CD8-positive, alpha-beta memory T cell (primary cell): Measurements from ENCODE around the gene RFTN2. TPM values are rescaled to one million over a fixed set of nuclear protein-coding genes. Genes with fewer than 3 reads are reported as not detected.
"Not testable (repeated sequence)": the region's sequence is repeated elsewhere in the genome, so short reads cannot be mapped to it uniquely, and the experiment has no call there.

Experiments
- CTCF ChIA-PET: fragments of 350-600 bp; sonication (Branson Sonifier 250); formaldehyde crosslinking; loops from one replicate; lab custom pipeline; 2021; ENCODE audit warnings: antibody characterized with exemption; lab: Charles Lee
- POLR2A ChIA-PET: fragments of 350-600 bp; sonication (Branson Sonifier 250); formaldehyde crosslinking; loops from one replicate; lab custom pipeline; 2021; ENCODE audit warnings: antibody characterized with exemption; lab: Charles Lee
- DNase-seq, 5 donors: peaks; one replicate each; pipeline versions ENCODE4 v3.0.0 to v3.0.0-alpha.2; 2020 to 2022; ENCODE audit warnings: mixed read lengths in 1 of 5
- H3K27ac ChIP-seq: one replicate; pipeline ENCODE4 v1.7.0; 2013; ENCODE audit warnings: low read depth, mild to moderate bottlenecking, low read length, moderate library complexity
- H3K27me3 ChIP-seq: 2 replicates; pipeline ENCODE4 v1.7.0; 2013; ENCODE audit warnings: low read length, mild to moderate bottlenecking; ENCODE audit not compliant: insufficient read depth, poor library complexity, severe bottlenecking
- H3K36me3 ChIP-seq: 2 replicates; pipeline ENCODE4 v1.7.0; 2013; ENCODE audit warnings: mild to moderate bottlenecking, low read length, moderate library complexity; ENCODE audit not compliant: insufficient read depth
- H3K4me1 ChIP-seq: 2 replicates; pipeline ENCODE4 v1.7.0; 2013; ENCODE audit warnings: mild to moderate bottlenecking, low read length, moderate library complexity; ENCODE audit not compliant: insufficient read depth
- H3K4me3 ChIP-seq: 2 replicates; pipeline ENCODE4 v1.7.0; 2013; ENCODE audit warnings: mild to moderate bottlenecking, low read length
- H3K9me3 ChIP-seq: 2 replicates; pipeline ENCODE4 v1.7.0; 2013; ENCODE audit warnings: mild to moderate bottlenecking, low read length
- H3K27ac Mint-ChIP-seq, 8 donors: one replicate each; pipeline ENCODE4 v1.8.0; 2020 to 2021; ENCODE audit warnings: mixed read lengths in 8 of 8, mild to moderate bottlenecking in 6 of 8, inconsistent platforms in 3 of 8, moderate library complexity in 3 of 8
- H3K27me3 Mint-ChIP-seq, 2 donors: one replicate each; pipeline ENCODE4 v1.8.0; 2020 to 2021; ENCODE audit warnings: mixed read lengths in 2 of 2, mild to moderate bottlenecking in 1 of 2, moderate library complexity in 1 of 2
- H3K36me3 Mint-ChIP-seq, 3 donors: one replicate each; pipeline ENCODE4 v1.8.0; 2020 to 2021; ENCODE audit warnings: mixed read lengths in 3 of 3, inconsistent platforms in 1 of 3, mild to moderate bottlenecking in 1 of 3
- H3K4me1 Mint-ChIP-seq, 3 donors: one replicate each; pipeline ENCODE4 v1.8.0; 2020 to 2021; ENCODE audit warnings: mixed read lengths in 3 of 3, inconsistent platforms in 1 of 3, mild to moderate bottlenecking in 1 of 3
- H3K4me3 Mint-ChIP-seq, 7 donors: one replicate each; pipeline ENCODE4 v1.8.0; 2020 to 2021; ENCODE audit warnings: mixed read lengths in 7 of 7, mild to moderate bottlenecking in 6 of 7, moderate library complexity in 4 of 7, inconsistent platforms in 2 of 7
- H3K9me3 Mint-ChIP-seq, 5 donors: one replicate each; pipeline ENCODE4 v1.8.0; 2020 to 2022; ENCODE audit warnings: mixed read lengths in 5 of 5, mild to moderate bottlenecking in 3 of 5, moderate library complexity in 2 of 5, inconsistent platforms in 1 of 5
- polyA plus RNA-seq: library from polyadenylated mRNA; unstranded; fragments of 300-500 nt; fragmentation: Illumina TruSeq; gene quantifications from one replicate; pipeline ENCODE4 v1.2.3, GENCODE V29; 2021
- total RNA-seq, 2 experiments: library from RNA; stranded (reverse); gene quantifications; one replicate each; pipeline ENCODE4 v1.2.3, GENCODE V29; 2021

RFTN2 gene
- total and polyA plus RNA-seq, 3 experiments from 2014 or later, result 0.06 to 0.09 TPM; not detected in 1

GRCh38 chr2:197556456-197556855 lies 118.9 kb downstream of the RFTN2 start:
- H3K9me3 ChIP-seq, result no peaks in the 10 kb centered on the region
- Mint-ChIP-seq H3K4me1 (peaks cover 0 to 8% (median 7%) of the 10 kb centered on the region in 3 donors), H3K36me3 (peaks cover 3 to 37% (median 9%) of the 10 kb centered on the region in 3 donors), H3K9me3 (no peaks in the 10 kb centered on the region), H3K27me3 (no peaks in the 10 kb centered on the region), H3K4me3 (no peak overlapping the region), H3K27ac (peak overlapping the region in 6 of 8 donors; percentile 22 to 84 (median 74))
- H3K36me3 ChIP-seq, result peaks cover 3% of the 10 kb centered on the region
- H3K4me1 ChIP-seq, result no peaks in the 10 kb centered on the region
- no peak for DNase-seq
- CTCF ChIA-PET, result no interaction called here
- POLR2A ChIA-PET, result no interaction called here
- no peak overlapping the region for H3K4me3 ChIP-seq
- H3K27me3 ChIP-seq, result no peaks in the 10 kb centered on the region
- no peak overlapping the region for H3K27ac ChIP-seq

GRCh38 chr2:197555467-197555866 lies 119.9 kb downstream of the RFTN2 start:
- no peaks in the 10 kb centered on the region for H3K9me3 Mint-ChIP-seq
- peaks cover 4% of the 10 kb centered on the region for H3K36me3 ChIP-seq
- H3K4me1 Mint-ChIP-seq, result peaks cover 0 to 8% (median 7%) of the 10 kb centered on the region in 3 donors

GRCh38 chr2:197551260-197551659 lies 124.1 kb downstream of the RFTN2 start:
- H3K27ac ChIP-seq, H3K27ac Mint-ChIP-seq, H3K27me3 Mint-ChIP-seq, DNase-seq, H3K4me1 ChIP-seq, H3K9me3 ChIP-seq, H3K4me3 Mint-ChIP-seq, CTCF ChIA-PET, H3K9me3 Mint-ChIP-seq, H3K4me3 ChIP-seq, H3K27me3 ChIP-seq, POLR2A ChIA-PET: not testable (repeated sequence)
- H3K4me1 Mint-ChIP-seq, result peaks cover under 1 to 16% (median 6%) of the 10 kb centered on the region in 3 donors
- H3K36me3 Mint-ChIP-seq, result peaks cover 6 to 71% (median 13%) of the 10 kb centered on the region in 3 donors
- H3K36me3 ChIP-seq, result peaks cover 19% of the 10 kb centered on the region

More at GRCh38 chr2:197555467-197555866, 119.9 kb downstream of the RFTN2 start:
- DNase-seq, result no peak
- Mint-ChIP-seq H3K36me3 (peaks cover 3 to 47% (median 9%) of the 10 kb centered on the region in 3 donors), H3K27me3 (no peaks in the 10 kb centered on the region), H3K4me3 (no peak overlapping the region), H3K27ac (peak overlapping the region in 3 of 8 donors; percentile 49 to 70 (median 66))
- H3K27ac ChIP-seq, result no peak overlapping the region
- POLR2A ChIA-PET, result no interaction called here
- CTCF ChIA-PET, result no interaction called here
- no peaks in the 10 kb centered on the region for H3K4me1 ChIP-seq
- no peak overlapping the region for H3K4me3 ChIP-seq
- H3K9me3 ChIP-seq, result no peaks in the 10 kb centered on the region
- no peaks in the 10 kb centered on the region for H3K27me3 ChIP-seq

GRCh38 chr2:197548582-197548981 lies 126.8 kb downstream of the RFTN2 start:
- CTCF ChIA-PET, result no interaction called here
- Mint-ChIP-seq H3K27ac (peak overlapping the region in 1 of 8 donors; percentile 85), H3K4me3 (no peak overlapping the region)

GRCh38 chr2:197547163-197547900 lies 128.1 kb downstream of the RFTN2 start:
- H3K4me3 Mint-ChIP-seq, result no peak overlapping the region

More at GRCh38 chr2:197548582-197548981, 126.8 kb downstream of the RFTN2 start:
- no peak overlapping the region for H3K27ac ChIP-seq
- H3K27me3 Mint-ChIP-seq, result no peaks in the 10 kb centered on the region
- no peak overlapping the region for H3K4me3 ChIP-seq
- no peaks in the 10 kb centered on the region for H3K27me3 ChIP-seq
- H3K36me3 Mint-ChIP-seq, result peaks cover 9 to 75% (median 12%) of the 10 kb centered on the region in 3 donors
- H3K9me3 ChIP-seq, result no peaks in the 10 kb centered on the region
- H3K4me1 Mint-ChIP-seq, result peaks cover under 1 to 16% (median 8%) of the 10 kb centered on the region in 3 donors
- no peak for DNase-seq
- H3K36me3 ChIP-seq, result peaks cover 19% of the 10 kb centered on the region
- POLR2A ChIA-PET, result interaction anchor here (0.6 kb wide), 1 partner anchor 118 kb away, joined by 3 read pairs; no protein-coding TSS in a partner anchor
- no peaks in the 10 kb centered on the region for H3K4me1 ChIP-seq
- no peaks in the 10 kb centered on the region for H3K9me3 Mint-ChIP-seq

GRCh38 chr2:197543206-197543605 lies 132.2 kb downstream of the RFTN2 start:
- Histone ChIP-seq H3K4me1 (no peaks in the 10 kb centered on the region), H3K27ac (no peak overlapping the region), H3K27me3 (no peaks in the 10 kb centered on the region), H3K9me3 (no peaks in the 10 kb centered on the region), H3K4me3 (no peak overlapping the region), H3K36me3 (peaks cover 15% of the 10 kb centered on the region)
- peaks cover 19 to 44% (median 24%) of the 10 kb centered on the region in 3 donors for H3K4me1 Mint-ChIP-seq
- peaks cover 13 to 73% (median 13%) of the 10 kb centered on the region in 3 donors for H3K36me3 Mint-ChIP-seq
- no peak for DNase-seq
- H3K4me3 Mint-ChIP-seq, result no peak overlapping the region
- POLR2A ChIA-PET, result no interaction called here
- H3K9me3 Mint-ChIP-seq, result no peaks in the 10 kb centered on the region
- no peak overlapping the region for H3K27ac Mint-ChIP-seq
- no peaks in the 10 kb centered on the region for H3K27me3 Mint-ChIP-seq
- CTCF ChIA-PET, result no interaction called here

More at GRCh38 chr2:197547163-197547900, 128.1 kb downstream of the RFTN2 start:
- Mint-ChIP-seq H3K4me1 (peaks cover 5 to 20% (median 8%) of the 10 kb centered on the region in 3 donors), H3K27ac (peak overlapping the region in 5 of 8 donors; percentile 26 to 75 (median 50)), H3K9me3 (no peaks in the 10 kb centered on the region), H3K36me3 (peaks cover 9 to 74% (median 18%) of the 10 kb centered on the region in 3 donors), H3K27me3 (no peaks in the 10 kb centered on the region)
- no peaks in the 10 kb centered on the region for H3K9me3 ChIP-seq
- no peaks in the 10 kb centered on the region for H3K27me3 ChIP-seq
- H3K36me3 ChIP-seq, result peaks cover 20% of the 10 kb centered on the region
- no peak overlapping the region for H3K27ac ChIP-seq
- CTCF ChIA-PET, result interaction anchor here (0.9 kb wide), 1 partner anchor 12 kb away, joined by 3 read pairs; no protein-coding TSS in a partner anchor
- POLR2A ChIA-PET, result no interaction called here
- H3K4me3 ChIP-seq, result no peak overlapping the region
- no peak for DNase-seq
- no peaks in the 10 kb centered on the region for H3K4me1 ChIP-seq

GRCh38 chr2:197539734-197540133 lies 135.7 kb downstream of the RFTN2 start:
- CTCF ChIA-PET, result no interaction called here
- H3K27ac ChIP-seq, result no peak overlapping the region
- no peaks in the 10 kb centered on the region for H3K27me3 Mint-ChIP-seq
- H3K4me3 ChIP-seq, result no peak overlapping the region
- H3K36me3 Mint-ChIP-seq, result peaks cover 4 to 83% (median 17%) of the 10 kb centered on the region in 3 donors
- no peaks in the 10 kb centered on the region for H3K9me3 ChIP-seq
- peaks cover 24% of the 10 kb centered on the region for H3K36me3 ChIP-seq
- no peak for DNase-seq
- peaks cover 28 to 55% (median 52%) of the 10 kb centered on the region in 3 donors for H3K4me1 Mint-ChIP-seq
- H3K4me1 ChIP-seq, result peaks cover 5% of the 10 kb centered on the region
- H3K4me3 Mint-ChIP-seq, result no peak overlapping the region
- no peaks in the 10 kb centered on the region for H3K27me3 ChIP-seq
- H3K9me3 Mint-ChIP-seq, result no peaks in the 10 kb centered on the region
- POLR2A ChIA-PET, result no interaction called here
- peak overlapping the region in 5 of 8 donors; percentile 1 to 37 (median 10) for H3K27ac Mint-ChIP-seq

GRCh38 chr2:197538412-197538811 lies 137.0 kb downstream of the RFTN2 start:
- Mint-ChIP-seq H3K27me3 (no peaks in the 10 kb centered on the region), H3K4me3 (no peak overlapping the region), H3K36me3 (peaks cover 8 to 82% (median 19%) of the 10 kb centered on the region in 3 donors), H3K9me3 (no peaks in the 10 kb centered on the region), H3K27ac (peak overlapping the region in 2 of 8 donors; percentile 29 to 52), H3K4me1 (peaks cover 37 to 64% (median 63%) of the 10 kb centered on the region in 3 donors)
- Histone ChIP-seq H3K4me3 (no peak overlapping the region), H3K27me3 (no peaks in the 10 kb centered on the region), H3K4me1 (peaks cover 13% of the 10 kb centered on the region), H3K36me3 (peaks cover 24% of the 10 kb centered on the region), H3K27ac (no peak overlapping the region), H3K9me3 (no peaks in the 10 kb centered on the region)
- ChIA-PET CTCF (interaction anchor here (0.7 kb wide), 1 partner anchor 32 kb away, joined by 3 read pairs; no protein-coding TSS in a partner anchor), POLR2A (no interaction called here)
- DNase-seq, result no peak
